GM12878 (cell line): ENCODE data around the gene KLF7.

Source experiments
- CTCF ChIP-seq, 3 experiments: IDR thresholded peaks in 2 of 3; conservative IDR thresholded peaks in 1 of 3; 2 replicates each; pipeline ENCODE4 v1.5.1; 2011; ENCODE audit warnings: low read depth in 3 of 3, low read length in 3 of 3, mild to moderate bottlenecking in 3 of 3, control low read depth in 2 of 3, moderate library complexity in 2 of 3, inconsistent platforms in 1 of 3, mixed read lengths in 1 of 3; ENCODE audit not compliant: control insufficient read depth in 2 of 3, insufficient read depth in 1 of 3; ENCODE audit errors: extremely low read depth in 1 of 3
- NFYB ChIP-seq: IDR thresholded peaks from 2 replicates; pipeline ENCODE4 v1.6.1; 2011; ENCODE audit warnings: low read depth, mild to moderate bottlenecking, low read length, improper control_type of control experiment, moderate library complexity; ENCODE audit not compliant: insufficient read depth
- RAD21 ChIP-seq: IDR thresholded peaks from 2 replicates; pipeline ENCODE4 v1.6.1; 2011; ENCODE audit warnings: mild to moderate bottlenecking, low read depth, low read length, moderate library complexity; ENCODE audit not compliant: insufficient read depth
- TAF1 ChIP-seq: IDR thresholded peaks from 2 replicates; pipeline ENCODE4 v1.6.1; 2011; ENCODE audit warnings: mild to moderate bottlenecking, low read depth, low read length, borderline replicate concordance
- ZBTB40 ChIP-seq: fragments of 450-650 bp; IDR thresholded peaks from 2 replicates; pipeline ENCODE4 v1.6.1; 2016; ENCODE audit warnings: mild to moderate bottlenecking, moderate library complexity, borderline replicate concordance

GRCh38 chr2:207045531-207045930 is 120.2 kb downstream of the KLF7 start:
- TF ChIP-seq CTCF (IDR thresholded peaks at IDR 0.05 in 2 of 3, conservative IDR thresholded peaks at IDR 0.05 in 1 of 3; ENCODE audit: control insufficient read depth in 2 of 3, extremely low read depth in 1 of 3, insufficient read depth in 1 of 3, low read depth in 3 of 3, low read length in 3 of 3) (no peak), TAF1 (no peak), RAD21 (no peak), NFYB (no peak), ZBTB40 (no peak)
